ENCODE results near the gene KRTAP16-1.
"Not testable (repeated sequence)": the region's sequence is repeated elsewhere in the genome, so short reads cannot be mapped to it uniquely, and the experiment has no call there.

The KRTAP16-1 gene, protein sequence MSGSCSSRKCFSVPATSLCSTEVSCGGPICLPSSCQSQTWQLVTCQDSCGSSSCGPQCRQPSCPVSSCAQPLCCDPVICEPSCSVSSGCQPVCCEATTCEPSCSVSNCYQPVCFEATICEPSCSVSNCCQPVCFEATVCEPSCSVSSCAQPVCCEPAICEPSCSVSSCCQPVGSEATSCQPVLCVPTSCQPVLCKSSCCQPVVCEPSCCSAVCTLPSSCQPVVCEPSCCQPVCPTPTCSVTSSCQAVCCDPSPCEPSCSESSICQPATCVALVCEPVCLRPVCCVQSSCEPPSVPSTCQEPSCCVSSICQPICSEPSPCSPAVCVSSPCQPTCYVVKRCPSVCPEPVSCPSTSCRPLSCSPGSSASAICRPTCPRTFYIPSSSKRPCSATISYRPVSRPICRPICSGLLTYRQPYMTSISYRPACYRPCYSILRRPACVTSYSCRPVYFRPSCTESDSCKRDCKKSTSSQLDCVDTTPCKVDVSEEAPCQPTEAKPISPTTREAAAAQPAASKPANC

DNA sequence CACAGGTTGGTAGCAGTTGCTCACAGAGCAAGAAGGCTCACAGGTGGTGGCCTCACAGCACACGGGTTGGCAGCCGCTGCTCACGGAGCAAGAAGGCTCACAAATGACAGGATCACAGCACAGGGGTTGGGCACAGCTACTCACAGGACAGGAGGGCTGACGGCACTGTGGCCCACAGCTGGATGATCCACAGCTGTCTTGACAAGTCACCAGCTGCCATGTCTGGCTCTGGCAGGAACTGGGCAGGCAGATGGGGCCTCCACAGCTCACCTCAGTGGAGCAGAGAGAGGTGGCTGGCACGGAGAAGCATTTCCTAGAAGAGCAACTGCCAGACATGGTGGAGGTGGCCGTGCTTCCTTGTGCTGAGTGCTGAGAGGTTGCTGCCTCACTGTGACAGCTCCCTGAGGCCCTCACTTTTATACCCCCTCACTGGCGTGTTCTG lies at the start of gene KRTAP16-1:
Gene KRTAP16-1 (minus strand): TSS at position 392 of the 442 bp plus-strand sequence. CDS start 56 bp downstream, at position 336.
- no peak for DNase-seq (ENCODE audit: low read depth)

DNA sequence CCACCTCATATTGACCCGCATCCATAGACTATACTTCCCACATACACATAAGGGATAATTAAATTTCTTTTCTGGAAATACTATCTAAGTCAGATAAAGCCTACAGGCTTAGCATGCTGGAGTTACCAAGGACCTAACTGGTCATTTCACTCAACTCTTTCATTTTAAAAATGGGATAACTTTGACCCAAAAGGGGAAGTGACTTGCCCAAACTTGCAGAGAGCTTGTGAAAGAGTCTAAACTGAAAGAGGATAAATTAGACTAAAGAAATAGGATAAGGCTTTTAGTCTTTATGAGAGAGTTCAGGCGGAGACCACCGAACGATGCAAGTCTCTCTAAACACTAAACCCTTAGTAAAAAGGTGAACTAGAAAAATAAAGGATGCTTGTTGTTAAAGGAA lies 45.4 kb upstream of the KRTAP16-1 start:
- DNase-seq (ENCODE audit: low read depth): no peak

DNA sequence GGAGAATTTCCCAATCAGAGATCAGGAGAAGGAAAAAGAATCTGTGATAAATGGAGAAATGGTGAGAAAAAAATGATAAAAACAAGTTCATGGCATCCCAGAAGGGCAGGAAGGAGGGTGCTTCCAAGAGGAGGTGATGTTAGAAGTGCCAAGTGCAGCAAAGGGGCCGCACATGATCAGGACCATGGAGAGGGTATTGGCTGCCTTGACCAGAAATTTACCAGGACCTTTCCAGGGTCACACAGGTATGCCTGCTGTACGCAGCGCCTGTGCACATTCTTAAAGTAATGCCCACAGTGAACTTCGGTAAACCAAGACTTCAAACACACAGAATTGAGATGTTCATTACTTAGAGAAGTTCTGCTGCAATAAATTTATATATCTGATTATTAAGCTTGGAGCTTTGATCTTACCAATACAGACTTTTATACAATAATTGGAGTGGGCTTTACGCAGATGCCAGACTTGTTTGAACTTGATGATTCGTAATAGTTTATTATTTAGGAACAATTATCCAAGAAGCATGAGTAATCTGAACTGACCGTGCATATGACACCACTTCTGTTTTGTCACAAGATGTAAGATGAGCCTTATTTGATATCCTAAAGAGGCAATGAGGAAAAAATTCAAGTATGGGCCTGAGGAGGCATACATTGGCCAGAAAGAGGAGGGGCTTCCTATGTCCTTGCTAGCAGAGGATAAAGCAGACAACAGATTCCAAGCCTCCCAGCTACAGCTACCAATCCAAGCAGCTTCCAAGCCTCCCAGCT lies 43.7 kb upstream of the KRTAP16-1 start:
- DNase-seq (ENCODE audit: low read depth): no peak

DNA sequence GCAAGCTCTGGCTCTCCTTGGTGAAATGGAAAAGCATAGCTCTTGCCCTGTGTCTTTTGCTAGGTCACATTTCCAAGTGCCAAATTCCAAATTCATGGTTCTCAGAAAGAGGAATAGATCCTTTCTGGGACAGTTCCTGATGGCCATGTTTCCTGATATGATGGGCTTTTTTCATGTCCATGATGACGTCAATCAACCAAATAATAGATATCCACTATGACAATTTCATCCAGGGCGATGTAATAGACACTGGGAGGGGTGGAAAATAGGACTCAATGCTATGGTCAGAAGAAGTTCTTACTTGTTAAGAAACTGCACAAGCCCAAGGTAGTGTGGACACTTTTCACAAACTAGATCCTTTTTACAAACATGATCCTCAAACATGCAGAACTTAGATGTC lies 42.1 kb upstream of the KRTAP16-1 start:
- DNase-seq (ENCODE audit: low read depth): no peak

DNA sequence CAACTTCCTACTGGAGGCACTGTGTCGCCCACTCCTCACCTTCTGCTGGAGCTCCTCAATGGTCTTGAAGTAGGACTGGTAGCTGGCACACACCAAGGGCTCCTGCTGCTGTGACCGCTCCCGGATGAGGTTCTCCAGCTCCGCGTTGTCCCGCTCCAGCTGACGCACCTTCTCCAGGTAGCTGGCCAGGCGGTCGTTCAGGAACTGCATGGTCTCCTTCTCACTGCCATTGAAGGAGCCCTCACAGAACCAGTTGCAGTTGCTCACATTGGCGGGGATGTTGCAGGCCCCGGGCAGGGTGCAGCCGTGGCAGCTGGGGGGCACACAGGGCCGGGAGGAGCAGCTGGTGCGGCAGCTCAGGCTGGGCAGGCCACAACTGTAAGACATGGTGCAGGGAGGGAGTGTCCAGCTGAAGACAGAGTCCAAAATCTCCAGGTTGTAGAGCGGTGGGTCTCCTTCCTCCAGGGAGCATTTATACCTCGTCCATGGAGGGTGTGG lies 41.3 kb upstream of the KRTAP16-1 start, which contains the start of gene KRT33A:
Gene KRT33A (minus strand): TSS at position 448 of the 498 bp plus-strand sequence. CDS start 61 bp downstream, at position 387.
- DNase-seq (ENCODE audit: low read depth): not testable (repeated sequence)

DNA sequence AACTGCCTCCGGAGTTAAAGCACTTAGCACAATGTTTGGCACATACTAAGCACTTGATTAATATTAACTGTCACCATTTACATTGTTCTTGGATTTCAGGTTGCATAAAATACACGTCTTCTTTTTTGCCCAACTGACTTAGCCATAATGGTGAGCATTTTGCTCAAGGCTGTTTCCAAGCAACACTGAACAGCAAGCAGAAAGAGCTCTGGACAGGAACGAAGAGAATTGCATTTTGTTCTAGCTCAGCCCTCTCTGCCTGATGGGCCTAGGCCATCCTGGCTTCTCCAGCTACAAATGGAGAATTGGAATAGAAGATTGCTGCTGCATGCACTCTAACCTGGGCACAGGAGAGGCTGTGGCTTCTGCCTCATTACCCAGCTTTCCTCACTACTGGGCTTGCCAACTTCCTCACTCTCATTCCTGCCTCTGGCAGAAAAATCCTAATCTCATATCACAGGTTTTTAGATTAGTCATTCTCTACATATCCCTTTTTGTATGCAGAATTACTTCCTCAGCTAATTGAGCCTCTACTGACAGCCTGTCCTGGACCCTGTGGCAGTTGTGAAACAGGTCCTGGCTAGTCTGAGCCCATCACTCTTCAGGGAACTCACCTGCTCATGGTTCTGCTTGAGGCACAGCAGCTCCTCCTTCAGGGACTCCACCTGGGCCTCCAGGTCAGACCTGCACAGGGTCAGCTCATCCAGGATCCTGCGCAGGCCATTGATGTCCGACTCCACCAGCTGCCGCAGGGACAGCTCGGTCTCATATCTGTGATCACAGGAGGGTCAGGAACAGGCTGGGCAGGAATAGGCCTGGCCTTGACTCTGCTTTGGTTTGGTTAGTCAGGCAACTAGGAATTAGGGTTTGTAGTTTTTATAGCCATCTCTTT lies 39.0 kb upstream of the KRTAP16-1 start:
- no peak for DNase-seq (ENCODE audit: low read depth)

DNA sequence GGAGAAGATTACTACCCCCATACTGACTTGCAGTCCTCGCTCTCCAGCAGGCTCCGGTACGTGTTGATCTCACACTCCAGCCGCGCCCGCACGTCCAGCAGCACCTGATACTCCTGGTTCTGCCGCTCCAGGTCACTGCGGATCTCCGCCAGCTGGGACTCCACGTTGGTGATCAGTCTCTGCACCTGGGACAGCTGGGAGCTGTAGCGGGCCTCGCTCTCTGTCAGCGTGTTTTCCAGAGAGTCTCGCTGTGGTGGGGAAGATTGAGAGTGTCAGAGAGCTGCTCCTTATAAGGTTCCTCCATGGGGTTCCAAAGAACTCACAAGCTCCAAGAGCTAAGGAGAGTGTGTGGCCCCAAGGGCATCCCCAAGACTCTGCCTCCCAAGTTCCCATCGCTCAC lies 37.3 kb upstream of the KRTAP16-1 start:
- DNase-seq (ENCODE audit: low read depth): not testable (repeated sequence)

DNA sequence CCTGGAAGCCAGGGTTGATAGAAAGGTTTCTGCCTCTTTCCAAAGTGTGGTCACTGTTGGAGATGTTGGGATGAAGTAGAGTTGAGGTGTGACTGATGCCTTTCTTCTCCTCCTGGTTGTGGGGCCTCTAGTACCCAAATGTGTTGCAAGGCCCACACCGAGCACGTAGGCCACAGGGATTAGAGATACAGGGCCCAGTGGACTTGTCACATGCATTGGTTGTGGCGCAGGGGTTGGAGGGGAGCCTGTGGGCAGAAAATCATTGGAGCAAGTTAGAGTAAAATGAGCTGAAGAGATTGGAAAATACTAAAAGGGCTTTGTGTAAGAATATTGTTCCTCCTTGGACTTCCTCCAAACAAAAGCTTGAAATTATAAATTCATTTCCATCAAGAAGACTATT lies 36.9 kb upstream of the KRTAP16-1 start:
- no peak for DNase-seq (ENCODE audit: low read depth)

DNA sequence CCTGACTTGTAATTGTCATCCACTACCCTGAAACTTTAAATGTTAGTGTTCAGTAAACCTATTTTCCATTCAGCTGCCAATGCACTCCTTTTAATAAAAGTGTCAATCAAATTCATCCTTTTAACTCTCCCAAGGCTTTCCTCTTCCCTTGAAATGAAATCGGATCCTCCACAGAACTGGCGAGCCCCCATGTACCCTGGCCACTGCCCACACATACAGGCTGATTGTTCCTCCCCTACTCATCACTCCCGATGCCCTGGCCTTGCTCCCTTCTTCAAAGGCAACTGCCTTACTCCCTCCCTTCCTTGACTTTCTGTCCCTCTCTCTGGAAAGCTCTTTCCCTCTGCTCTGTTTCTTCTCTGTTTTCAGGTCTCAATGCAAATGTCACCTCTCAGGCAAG lies 33.9 kb upstream of the KRTAP16-1 start:
- DNase-seq (ENCODE audit: low read depth): no peak

DNA sequence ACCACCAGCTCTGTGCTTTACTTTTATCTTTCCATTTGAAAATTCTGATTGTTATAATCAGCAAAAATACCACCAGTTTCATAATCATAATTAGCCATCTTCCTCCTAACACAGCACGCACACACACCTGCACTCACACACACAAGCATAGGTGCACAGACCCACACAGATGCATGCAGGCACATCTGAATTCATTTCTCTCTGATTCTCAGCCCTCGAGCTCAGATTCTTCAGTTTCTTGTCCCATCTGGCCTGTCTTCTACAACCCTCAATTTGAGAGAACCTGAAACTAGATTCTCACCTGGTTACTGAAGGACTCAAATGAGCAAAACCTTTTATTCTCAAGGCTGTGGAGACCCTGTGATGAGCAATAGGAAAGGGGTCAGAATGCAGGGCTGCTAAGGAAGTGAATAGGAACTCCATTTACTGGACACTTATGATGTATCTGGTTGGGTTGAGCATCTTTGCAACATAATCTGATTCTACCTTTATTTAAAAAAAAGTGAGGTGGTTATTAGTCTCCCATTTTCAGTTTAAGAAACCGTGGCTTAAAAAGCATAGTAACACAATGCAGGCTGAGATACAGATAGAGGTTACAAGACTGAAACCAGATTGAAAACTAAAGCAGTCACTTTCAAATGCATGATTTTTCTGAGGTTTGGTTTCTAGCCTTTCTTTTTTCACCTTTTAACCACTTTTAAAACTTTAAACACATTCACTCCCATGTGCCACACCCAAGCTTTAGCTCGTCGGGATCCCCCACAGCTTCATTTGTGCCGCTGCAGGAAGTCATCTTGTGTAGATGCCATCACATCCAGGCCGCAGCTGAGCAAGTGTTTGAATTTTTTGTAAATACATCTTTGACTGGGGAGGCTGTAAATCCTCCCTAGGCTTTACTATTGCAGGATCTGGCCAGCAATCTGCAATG lies 32.1 kb upstream of the KRTAP16-1 start:
- DNase-seq (ENCODE audit: low read depth): no peak

DNA sequence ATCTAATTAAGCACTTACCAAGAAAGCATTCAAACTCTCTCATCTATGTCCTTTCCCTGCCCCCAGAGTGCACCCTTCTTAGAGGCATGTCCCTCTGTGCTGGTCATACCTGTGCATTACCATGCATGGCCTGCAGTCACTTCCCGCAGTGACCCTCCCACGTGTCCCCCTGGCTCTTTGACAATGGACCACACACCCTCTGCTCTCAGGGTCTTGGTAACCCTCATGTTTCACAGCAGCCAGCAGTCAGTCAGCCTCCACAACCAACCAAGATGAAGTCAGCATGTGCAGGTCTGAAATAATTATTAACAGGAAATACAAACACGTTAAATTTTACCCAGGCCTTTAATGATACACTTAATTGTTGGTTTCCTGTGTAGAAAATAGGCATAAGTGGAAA lies 31.4 kb upstream of the KRTAP16-1 start:
- no peak for DNase-seq (ENCODE audit: low read depth)

DNA sequence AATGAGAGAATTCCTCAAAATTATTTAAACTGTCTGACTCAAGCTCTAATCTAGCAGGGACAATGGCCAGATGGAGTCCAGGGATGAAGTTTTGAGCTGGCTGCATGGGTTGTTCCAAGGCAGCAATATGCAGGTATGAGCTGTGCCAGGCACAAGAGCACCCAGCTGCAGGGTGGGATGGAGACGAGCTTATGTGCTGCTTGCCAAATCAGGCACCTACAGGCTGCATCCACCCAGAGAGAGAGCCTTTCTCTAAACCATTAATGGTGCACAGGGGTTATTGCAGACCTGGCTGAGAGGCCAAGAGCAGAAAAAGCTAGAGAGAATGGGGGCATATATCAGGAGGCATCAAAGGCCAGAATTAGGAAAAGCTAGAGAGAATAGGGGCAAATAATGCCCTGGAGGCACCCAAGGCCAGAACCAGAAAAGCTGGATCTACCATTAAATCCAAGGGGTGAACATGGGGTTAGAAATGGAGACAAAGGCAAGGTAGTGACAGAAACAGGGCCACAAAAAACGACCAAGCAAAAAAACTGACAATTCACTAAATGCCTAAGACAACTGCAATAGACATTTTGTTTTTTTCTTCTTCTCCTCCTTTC lies 30.6 kb upstream of the KRTAP16-1 start:
- no peak for DNase-seq (ENCODE audit: low read depth)

DNA sequence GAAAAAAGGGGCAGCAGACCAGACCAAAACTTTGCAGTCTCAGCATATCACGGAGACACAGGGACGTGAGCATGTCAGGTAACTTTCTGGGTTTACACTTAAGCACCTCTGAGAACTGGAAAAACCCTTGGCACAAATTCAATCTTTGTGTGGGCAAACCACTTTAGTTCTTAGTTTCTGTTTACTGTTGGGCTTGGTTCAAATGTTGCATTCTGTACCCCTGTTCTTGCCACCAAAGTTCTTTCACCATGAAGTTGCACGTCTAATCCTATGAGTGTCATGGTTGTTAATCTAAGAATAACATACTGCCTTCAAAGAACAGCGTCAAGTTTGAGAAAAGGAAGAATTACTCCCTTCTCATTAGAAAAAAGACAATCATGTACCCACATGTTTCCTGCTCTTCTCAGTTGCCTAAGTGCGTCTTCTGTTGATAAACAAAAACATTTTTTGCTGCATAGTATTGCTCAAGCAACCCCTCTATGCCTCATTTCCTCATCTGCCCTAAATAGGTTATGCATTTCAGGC lies 29.9 kb upstream of the KRTAP16-1 start:
- DNase-seq (ENCODE audit: low read depth): no peak

DNA sequence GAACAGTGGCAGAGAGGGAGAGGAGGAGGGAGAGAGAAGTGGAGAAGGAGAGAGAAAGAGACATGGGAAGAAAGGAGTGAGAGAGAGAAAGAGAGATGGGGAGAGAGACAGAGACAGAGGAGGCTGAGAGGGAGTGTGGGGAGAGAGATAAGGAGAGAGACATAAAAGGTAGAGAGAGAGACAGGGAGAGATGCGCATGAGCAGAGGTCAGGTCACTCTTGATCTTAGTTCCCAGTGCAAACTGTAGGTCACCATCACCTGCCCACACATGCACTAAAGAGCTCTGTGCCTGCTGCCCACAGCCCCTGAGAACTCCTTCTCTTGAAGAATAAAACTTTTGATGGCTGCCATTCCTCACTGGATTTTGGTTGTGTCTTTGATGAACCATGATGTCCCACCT lies 26.6 kb upstream of the KRTAP16-1 start:
- DNase-seq (ENCODE audit: low read depth): no peak

DNA sequence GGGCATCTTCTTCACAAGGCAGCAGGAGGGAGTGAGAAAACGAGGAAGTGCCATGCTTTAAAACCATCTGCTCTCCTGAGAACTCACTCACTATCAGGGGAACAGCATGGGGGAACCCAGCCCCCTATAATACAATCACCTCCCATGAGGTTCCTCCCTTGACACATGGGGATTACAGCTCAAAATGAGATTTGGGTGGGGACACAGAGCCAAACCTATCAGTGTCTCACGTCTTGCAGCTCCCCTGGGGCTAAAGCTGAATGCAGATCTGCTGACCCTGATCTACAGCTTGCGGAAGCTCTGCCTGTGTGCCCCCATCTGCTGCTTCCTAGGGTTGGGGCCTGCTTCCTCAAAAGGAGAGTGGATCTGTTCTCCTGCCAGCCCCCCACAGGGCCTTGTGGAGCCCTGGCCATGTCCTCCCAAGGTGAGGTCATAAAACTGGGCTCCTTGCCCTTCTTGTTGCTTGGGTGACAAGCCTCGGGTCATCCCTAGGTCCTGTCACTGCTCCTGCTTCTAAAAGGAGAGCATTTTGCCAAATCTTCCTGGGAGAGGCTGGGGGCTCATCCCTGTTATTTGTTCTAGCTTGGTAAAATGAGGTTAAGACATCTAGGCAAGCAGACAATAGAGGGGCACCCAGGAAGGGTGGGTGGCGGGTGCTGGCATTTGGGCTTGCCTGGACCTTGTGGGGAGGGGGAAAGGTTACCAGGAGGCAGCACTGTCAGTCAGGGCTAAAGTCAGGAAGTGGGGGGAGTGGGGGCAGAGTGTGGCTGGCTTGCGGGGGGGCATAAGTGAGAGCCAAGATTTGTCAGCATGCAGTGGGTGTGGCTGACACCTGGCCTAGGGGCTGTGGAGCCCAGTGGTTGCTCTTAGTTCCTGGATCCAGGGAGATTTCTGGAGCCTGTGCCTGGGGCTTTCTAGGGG lies 25.5 kb upstream of the KRTAP16-1 start:
- DNase-seq (ENCODE audit: low read depth): no peak

DNA sequence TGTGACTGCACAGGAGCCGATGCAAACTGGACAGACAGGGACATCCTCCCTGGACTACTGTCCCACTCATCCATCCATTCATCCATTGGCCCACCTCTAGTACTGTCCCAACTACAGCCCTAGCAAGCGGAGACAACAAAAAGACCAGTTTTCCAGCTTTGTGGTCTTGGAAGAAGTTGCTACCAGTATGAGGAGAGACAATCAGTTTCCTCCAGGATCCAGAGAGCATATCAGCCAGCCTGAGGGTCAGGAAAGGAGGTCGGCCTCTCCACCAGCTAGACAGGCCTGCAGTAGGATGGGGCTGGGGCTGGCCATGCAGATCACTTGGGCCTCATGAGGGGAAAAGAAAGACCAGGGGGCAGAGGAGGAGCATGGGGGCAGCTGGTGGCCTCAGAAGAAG lies 24.7 kb upstream of the KRTAP16-1 start:
- no peak for DNase-seq (ENCODE audit: low read depth)

DNA sequence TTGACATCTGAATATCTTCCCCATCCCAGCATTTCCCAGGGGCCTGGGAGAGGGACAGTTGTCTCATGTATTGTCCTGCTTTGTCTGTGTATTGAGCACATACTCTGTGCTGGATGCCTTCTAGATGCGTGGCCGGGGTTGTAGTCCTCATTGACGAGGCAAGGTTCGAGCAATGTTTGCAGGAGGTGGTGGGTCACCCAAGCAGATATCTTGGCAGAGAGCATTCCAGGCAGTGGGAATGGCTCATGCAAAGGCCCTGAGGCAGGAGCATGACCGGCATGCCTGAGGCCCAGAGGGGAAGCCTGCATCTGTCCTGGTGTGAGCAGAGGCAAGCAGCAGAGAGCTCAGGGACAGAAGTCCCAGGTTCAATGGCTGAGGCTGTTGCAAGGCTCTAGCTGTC lies 24.0 kb upstream of the KRTAP16-1 start:
- no peak for DNase-seq (ENCODE audit: low read depth)

DNA sequence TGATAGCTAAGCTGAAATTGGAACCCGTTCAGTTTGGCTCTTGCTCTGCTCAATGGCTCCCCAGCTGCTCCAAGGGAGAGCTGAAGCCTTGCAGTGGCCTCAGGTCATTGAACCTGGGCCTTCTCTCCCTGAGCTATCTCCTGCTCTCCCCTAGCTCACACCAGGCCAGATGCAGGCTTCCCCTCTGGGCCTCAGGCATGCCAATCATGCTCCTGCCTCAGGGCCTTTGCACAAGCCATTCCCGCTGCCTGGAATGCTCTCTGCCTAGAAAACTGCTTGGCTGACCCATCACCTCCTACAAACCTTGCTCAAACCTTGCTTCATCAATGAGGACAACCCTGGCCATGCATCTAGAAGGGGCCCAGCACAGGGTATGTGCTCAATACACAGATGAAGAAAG lies 23.1 kb upstream of the KRTAP16-1 start:
- DNase-seq (ENCODE audit: low read depth): no peak

DNA sequence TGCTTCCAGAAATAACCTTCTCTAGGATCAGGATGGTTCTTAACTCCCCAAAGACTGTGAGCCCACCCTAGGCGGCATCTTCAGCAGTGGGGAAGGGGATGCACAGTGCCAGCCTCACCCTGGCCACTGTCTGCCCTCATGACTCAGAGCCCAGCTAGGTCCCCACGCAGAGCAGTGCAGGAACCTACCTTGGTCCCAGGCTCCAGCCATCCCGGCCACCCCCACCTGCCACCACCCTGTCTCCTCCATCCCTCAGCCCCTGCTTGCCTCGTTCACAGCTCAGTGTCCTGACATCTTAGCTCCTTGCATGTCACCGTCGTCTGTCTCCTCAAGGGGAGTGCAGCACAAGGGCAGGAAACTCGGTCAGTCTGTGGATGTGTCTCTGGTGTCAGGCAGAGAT lies 22.5 kb upstream of the KRTAP16-1 start:
- no peak for DNase-seq (ENCODE audit: low read depth)

Measured in stimulated activated CD8-positive, alpha-beta memory T cell treated with anti-CD3 and anti-CD28 coated beads, Interleukin-12 subunit alpha, Interleukin-12 subunit beta, amount 100 ng/mL, for 4 hours (primary cell).